Measurements from ENCODE around the gene DYNC2H1. TPM values are rescaled to one million over a fixed set of nuclear protein-coding genes. Genes with fewer than 3 reads are reported as not detected.

The DYNC2H1 gene
- total RNA-seq, 1 experiment from 2014 or later: 12.4 TPM

- TF ChIP-seq, protein P1, sequence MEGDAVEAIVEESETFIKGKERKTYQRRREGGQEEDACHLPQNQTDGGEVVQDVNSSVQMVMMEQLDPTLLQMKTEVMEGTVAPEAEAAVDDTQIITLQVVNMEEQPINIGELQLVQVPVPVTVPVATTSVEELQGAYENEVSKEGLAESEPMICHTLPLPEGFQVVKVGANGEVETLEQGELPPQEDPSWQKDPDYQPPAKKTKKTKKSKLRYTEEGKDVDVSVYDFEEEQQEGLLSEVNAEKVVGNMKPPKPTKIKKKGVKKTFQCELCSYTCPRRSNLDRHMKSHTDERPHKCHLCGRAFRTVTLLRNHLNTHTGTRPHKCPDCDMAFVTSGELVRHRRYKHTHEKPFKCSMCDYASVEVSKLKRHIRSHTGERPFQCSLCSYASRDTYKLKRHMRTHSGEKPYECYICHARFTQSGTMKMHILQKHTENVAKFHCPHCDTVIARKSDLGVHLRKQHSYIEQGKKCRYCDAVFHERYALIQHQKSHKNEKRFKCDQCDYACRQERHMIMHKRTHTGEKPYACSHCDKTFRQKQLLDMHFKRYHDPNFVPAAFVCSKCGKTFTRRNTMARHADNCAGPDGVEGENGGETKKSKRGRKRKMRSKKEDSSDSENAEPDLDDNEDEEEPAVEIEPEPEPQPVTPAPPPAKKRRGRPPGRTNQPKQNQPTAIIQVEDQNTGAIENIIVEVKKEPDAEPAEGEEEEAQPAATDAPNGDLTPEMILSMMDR (IDR thresholded peaks at IDR 0.05): no peak
- TF ChIP-seq SIN3A (IDR thresholded peaks at IDR 0.05; ENCODE audit: borderline replicate concordance, insufficient read depth, low read depth, low read length) (no peak), TCF7L2 (IDR thresholded peaks at IDR 0.05; ENCODE audit: low read depth, low read length) (no peak)
- DNase-seq (ENCODE audit: low read depth, low spot score) (peak; percentile 20), ATAC-seq (no peak)
- ChIA-PET POLR2A (no interaction called here), CTCF (no interaction called here)
- intact Hi-C loops (cut with micrococcal nuclease; ENCODE audit: unreplicated experiment) (no loop called here), in situ Hi-C loops (cut with HindIII; ENCODE audit: low pct_unique_long_range_greater_than_20kb, low sequenced_read_pairs) (no loop called here)
- Histone ChIP-seq H3K4me1 (ENCODE audit: control insufficient read depth, insufficient read depth, low read length) (no peaks in the 10 kb centered on the region), H3K36me3 (ENCODE audit: control insufficient read depth, insufficient read depth, low read length) (no peaks in the 10 kb centered on the region), H3K27me3 (ENCODE audit: control insufficient read depth, insufficient read depth, low read length) (no peaks in the 10 kb centered on the region; the same call in 1 of the 2 replicates), H3K9me3 (ENCODE audit: control insufficient read depth, insufficient read depth, low read depth, low read length) (no peaks in the 10 kb centered on the region), H3K27ac (ENCODE audit: low read length) (no peak overlapping the region), H3K4me3 (ENCODE audit: low read depth in 2 of 2, low read length in 2 of 2) (no peak overlapping the region)
- BruUV-seq (replicated peaks): no TSS peak
Observed at GRCh38 chr11:103529181-103529684, 420.0 kb downstream of the DYNC2H1 start.

Other genes with a start within 250 kb of the DYNC2H1 start
- not detected for gene MMP12, start 234.4 kb upstream of the DYNC2H1 start, total RNA-seq (2021; ENCODE audit: unreplicated experiment)
- gene MMP13, start 153.7 kb upstream of the DYNC2H1 start, total RNA-seq (2021; ENCODE audit: unreplicated experiment): 0.15 TPM
- 68.3 TPM for gene DCUN1D5, start 17.3 kb upstream of the DYNC2H1 start, total RNA-seq (2021; ENCODE audit: unreplicated experiment)

All from Panc1 (cell line).